DND-41 (cell line): ENCODE data around the gene RNF183.

ENCODE experiments used
- EZH2 ChIP-seq: IDR thresholded peaks from 3 replicates; pipeline ENCODE4 v1.6.1; 2012; ENCODE audit warnings: borderline replicate concordance, low read depth, mild to moderate bottlenecking, moderate library complexity, low read length, inconsistent platforms; ENCODE audit not compliant: severe bottlenecking
- TF ChIP-seq, protein P1 (sequence below): IDR thresholded peaks from 2 replicates; pipeline ENCODE4 v1.5.1; 2012; ENCODE audit warnings: borderline replicate concordance, low read length, moderate library complexity, mild to moderate bottlenecking; ENCODE audit not compliant: poor library complexity, severe bottlenecking; ENCODE audit errors: extremely low read depth

DNA sequence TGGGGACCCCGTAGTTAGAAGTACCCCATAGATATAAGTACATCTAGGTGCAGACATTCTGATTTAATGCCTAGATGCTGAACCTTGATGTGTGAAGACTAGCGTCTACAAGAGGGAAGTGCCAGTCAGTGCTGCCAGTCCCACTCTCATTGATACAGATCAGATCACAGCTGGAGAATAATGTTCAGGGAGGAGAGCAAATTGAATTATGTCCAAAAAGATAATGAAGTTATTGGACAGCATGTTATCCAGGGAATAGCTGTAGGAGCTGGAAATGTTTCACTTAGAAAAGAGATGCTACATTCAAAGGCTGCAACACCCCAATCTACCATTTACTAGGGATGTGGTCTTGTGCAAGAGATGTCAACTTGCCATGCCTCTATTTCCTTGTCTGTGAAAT lies 15.9 kb upstream of the RNF183 start:
- TF ChIP-seq, protein P1, sequence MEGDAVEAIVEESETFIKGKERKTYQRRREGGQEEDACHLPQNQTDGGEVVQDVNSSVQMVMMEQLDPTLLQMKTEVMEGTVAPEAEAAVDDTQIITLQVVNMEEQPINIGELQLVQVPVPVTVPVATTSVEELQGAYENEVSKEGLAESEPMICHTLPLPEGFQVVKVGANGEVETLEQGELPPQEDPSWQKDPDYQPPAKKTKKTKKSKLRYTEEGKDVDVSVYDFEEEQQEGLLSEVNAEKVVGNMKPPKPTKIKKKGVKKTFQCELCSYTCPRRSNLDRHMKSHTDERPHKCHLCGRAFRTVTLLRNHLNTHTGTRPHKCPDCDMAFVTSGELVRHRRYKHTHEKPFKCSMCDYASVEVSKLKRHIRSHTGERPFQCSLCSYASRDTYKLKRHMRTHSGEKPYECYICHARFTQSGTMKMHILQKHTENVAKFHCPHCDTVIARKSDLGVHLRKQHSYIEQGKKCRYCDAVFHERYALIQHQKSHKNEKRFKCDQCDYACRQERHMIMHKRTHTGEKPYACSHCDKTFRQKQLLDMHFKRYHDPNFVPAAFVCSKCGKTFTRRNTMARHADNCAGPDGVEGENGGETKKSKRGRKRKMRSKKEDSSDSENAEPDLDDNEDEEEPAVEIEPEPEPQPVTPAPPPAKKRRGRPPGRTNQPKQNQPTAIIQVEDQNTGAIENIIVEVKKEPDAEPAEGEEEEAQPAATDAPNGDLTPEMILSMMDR, result no peak
- no peak for TF ChIP-seq EZH2
